ENCODE results near the gene KDM7A. TPM values are rescaled to one million over a fixed set of nuclear protein-coding genes. Genes with fewer than 3 reads are reported as not detected.
"Not testable (repeated sequence)": the region's sequence is repeated elsewhere in the genome, so short reads cannot be mapped to it uniquely, and the experiment has no call there.

Gene KDM7A
- total RNA-seq, 4 donors from 2014 or later = 15.0 to 26.3 (median 21.4) TPM

DNA sequence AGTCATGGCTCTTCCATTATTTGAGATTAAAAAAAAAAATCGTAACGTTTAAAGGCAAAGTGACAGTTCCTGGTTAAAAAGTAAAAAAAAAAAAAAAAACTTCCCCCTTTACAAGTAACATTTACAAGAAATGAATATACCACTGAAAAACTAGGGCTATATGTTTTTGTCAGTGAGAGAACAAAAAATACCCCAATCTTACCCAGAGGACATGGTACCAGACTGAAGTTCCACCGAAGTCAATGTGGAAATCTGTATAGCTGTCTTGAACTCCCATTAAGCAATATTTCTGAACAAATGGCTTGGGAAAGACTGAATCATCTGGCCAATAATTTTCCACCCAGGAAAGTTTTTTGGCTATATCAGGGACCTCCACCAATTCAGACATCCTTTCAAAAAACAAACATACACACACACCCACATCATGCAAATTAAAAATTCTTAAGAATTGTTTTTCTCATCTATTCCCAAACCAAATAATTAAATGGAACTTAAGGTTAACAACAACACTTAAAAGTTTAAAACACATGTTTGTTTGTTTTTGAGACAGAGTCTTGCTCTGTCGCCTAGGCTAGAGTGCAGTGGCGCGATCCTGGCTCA is 50.2 kb downstream of the KDM7A start:
- Histone ChIP-seq H3K4me1 (no peaks in the 10 kb centered on the region), H3K9me3 (no peaks in the 10 kb centered on the region), H3K27me3 (no peaks in the 10 kb centered on the region), H3K27ac (no peak overlapping the region), H3K36me3 (peaks cover 4 to 85% of the 10 kb centered on the region in 2 donors), H3K4me3 (no peak overlapping the region)
- TF ChIP-seq POLR2AphosphoS5 (IDR thresholded peaks at IDR 0.05) = no peak
- TF ChIP-seq EP300 (IDR thresholded peaks at IDR 0.05) = no peak
- TF ChIP-seq, protein P1, sequence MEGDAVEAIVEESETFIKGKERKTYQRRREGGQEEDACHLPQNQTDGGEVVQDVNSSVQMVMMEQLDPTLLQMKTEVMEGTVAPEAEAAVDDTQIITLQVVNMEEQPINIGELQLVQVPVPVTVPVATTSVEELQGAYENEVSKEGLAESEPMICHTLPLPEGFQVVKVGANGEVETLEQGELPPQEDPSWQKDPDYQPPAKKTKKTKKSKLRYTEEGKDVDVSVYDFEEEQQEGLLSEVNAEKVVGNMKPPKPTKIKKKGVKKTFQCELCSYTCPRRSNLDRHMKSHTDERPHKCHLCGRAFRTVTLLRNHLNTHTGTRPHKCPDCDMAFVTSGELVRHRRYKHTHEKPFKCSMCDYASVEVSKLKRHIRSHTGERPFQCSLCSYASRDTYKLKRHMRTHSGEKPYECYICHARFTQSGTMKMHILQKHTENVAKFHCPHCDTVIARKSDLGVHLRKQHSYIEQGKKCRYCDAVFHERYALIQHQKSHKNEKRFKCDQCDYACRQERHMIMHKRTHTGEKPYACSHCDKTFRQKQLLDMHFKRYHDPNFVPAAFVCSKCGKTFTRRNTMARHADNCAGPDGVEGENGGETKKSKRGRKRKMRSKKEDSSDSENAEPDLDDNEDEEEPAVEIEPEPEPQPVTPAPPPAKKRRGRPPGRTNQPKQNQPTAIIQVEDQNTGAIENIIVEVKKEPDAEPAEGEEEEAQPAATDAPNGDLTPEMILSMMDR (IDR thresholded peaks at IDR 0.05) = no peak
- no peak for TF ChIP-seq POLR2A (IDR thresholded peaks at IDR 0.05)
- WGBS, 2 donors (ENCODE audit: low coverage in 1 of 2) = 90 to 95% methylated on average over 3 to 6 of the region's 6 CpGs
- no peak for ATAC-seq

GRCh38 chr7:140122965-140123364 is 53.8 kb downstream of the KDM7A start:
- no peak overlapping the region for H3K27ac ChIP-seq
- no peaks in the 10 kb centered on the region for H3K4me1 ChIP-seq
- H3K36me3 ChIP-seq = peaks cover 0 to 76% of the 10 kb centered on the region in 2 donors
- no peaks in the 10 kb centered on the region for H3K27me3 ChIP-seq
- H3K9me3 ChIP-seq = no peaks in the 10 kb centered on the region
- H3K4me3 ChIP-seq = no peak overlapping the region
- no peak for ATAC-seq
- 91 to 93% methylated on average over 3 of the region's 3 CpGs for WGBS, 2 donors (ENCODE audit: low coverage in 1 of 2)
- TF ChIP-seq POLR2AphosphoS5 (IDR thresholded peaks at IDR 0.05) (no peak), EP300 (IDR thresholded peaks at IDR 0.05) (no peak), POLR2A (IDR thresholded peaks at IDR 0.05) (no peak)
- TF ChIP-seq, protein P1 (IDR thresholded peaks at IDR 0.05) = no peak

GRCh38 chr7:140121326-140121725 is 55.5 kb downstream of the KDM7A start:
- H3K36me3 ChIP-seq = peaks cover 0 to 71% of the 10 kb centered on the region in 2 donors

GRCh38 chr7:140114817-140115216 is 62.0 kb downstream of the KDM7A start:
- WGBS, 2 donors (ENCODE audit: low coverage in 1 of 2) = no CpG with 5 or more reads among the region's 31 CpGs
- H3K9me3 ChIP-seq, H3K27me3 ChIP-seq, ATAC-seq, H3K4me1 ChIP-seq, H3K4me3 ChIP-seq, H3K27ac ChIP-seq: not testable (repeated sequence)
- H3K36me3 ChIP-seq = peaks cover 0 to 85% of the 10 kb centered on the region in 2 donors

More at GRCh38 chr7:140121326-140121725, 55.5 kb downstream of the KDM7A start:
- Histone ChIP-seq H3K4me1 (no peaks in the 10 kb centered on the region), H3K27me3 (no peaks in the 10 kb centered on the region), H3K4me3 (no peak overlapping the region), H3K27ac (no peak overlapping the region), H3K9me3 (no peaks in the 10 kb centered on the region)
- 53 to 54% methylated on average over 4 of the region's 4 CpGs for WGBS, 2 donors (ENCODE audit: low coverage in 1 of 2)
- TF ChIP-seq, protein P1 (IDR thresholded peaks at IDR 0.05) = no peak
- no peak for TF ChIP-seq POLR2A (IDR thresholded peaks at IDR 0.05)
- TF ChIP-seq EP300 (IDR thresholded peaks at IDR 0.05) = no peak
- TF ChIP-seq POLR2AphosphoS5 (IDR thresholded peaks at IDR 0.05) = no peak
- ATAC-seq = no peak

DNA sequence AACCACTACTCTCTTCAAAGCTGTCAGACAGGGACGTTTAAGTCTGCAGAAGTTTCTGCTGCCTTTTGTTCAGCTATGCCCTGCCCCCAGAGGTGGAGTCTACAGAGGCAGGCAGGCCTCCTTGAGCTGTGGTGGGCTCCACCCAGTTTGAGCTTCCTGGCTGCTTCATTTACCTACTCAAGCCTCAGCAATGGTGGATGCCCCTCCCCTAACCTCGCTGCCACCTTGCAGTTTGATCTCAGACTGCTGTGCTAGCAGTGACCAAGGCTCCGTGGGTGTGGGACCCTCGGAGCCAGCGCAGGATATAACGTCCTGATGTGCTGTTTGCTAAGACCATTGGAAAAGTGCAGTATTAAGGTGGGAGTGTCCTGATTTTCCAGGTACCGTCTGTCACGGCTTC is 68.0 kb downstream of the KDM7A start:
- H3K4me3 ChIP-seq, H3K27me3 ChIP-seq, H3K4me1 ChIP-seq, ATAC-seq, H3K9me3 ChIP-seq, H3K27ac ChIP-seq: not testable (repeated sequence)
- 60% methylated on average over 2 of the region's 8 CpGs; no CpG with 5 or more reads in 1 of the 2 donors for WGBS, 2 donors (ENCODE audit: low coverage in 1 of 2)
- H3K36me3 ChIP-seq = peaks cover 0 to 59% of the 10 kb centered on the region in 2 donors

- no peak for ATAC-seq
Measured at GRCh38 chr7:140096459-140096858, 80.3 kb downstream of the KDM7A start.

More at GRCh38 chr7:140096459-140096858, 80.3 kb downstream of the KDM7A start:
- TF ChIP-seq EP300 (IDR thresholded peaks at IDR 0.05) (no peak), POLR2A (IDR thresholded peaks at IDR 0.05) (no peak), POLR2AphosphoS5 (IDR thresholded peaks at IDR 0.05) (no peak)
- TF ChIP-seq, protein P1 (IDR thresholded peaks at IDR 0.05) = no peak
- WGBS, 2 donors (ENCODE audit: low coverage in 1 of 2) = 73 to 97% methylated on average over 4 of the region's 4 CpGs
- Histone ChIP-seq H3K9me3 (no peaks in the 10 kb centered on the region), H3K27ac (no peak overlapping the region), H3K36me3 (peaks cover 10 to 98% of the 10 kb centered on the region in 2 donors), H3K4me3 (no peak overlapping the region), H3K27me3 (no peaks in the 10 kb centered on the region), H3K4me1 (no peaks in the 10 kb centered on the region)
